Adrenal gland (tissue), 12 donors: Measurements from ENCODE around the gene SELENOT. TPM values are rescaled to one million over a fixed set of nuclear protein-coding genes. Genes with fewer than 3 reads are reported as not detected.

ENCODE experiments used
- DNase-seq, 7 donors: peaks; one replicate each; pipeline ENCODE4 v3.0.0-alpha.2; 2019 to 2020
- H3K27ac ChIP-seq, 5 donors: fragments of 200-600 bp; sonication (generic) in 4 of 5; 1 replicate in 3 of 5; 2 replicates in 2 of 5; pipeline versions ENCODE4 v1.5.1 to v1.8.0; 2016 to 2020; ENCODE audit warnings: mild to moderate bottlenecking in 1 of 5
- H3K27me3 ChIP-seq: fragments of 200-600 bp; 2 replicates; pipeline ENCODE4 v1.8.0; 2021
- H3K36me3 ChIP-seq, 2 donors: fragments of 200-600 bp; replicated peaks in 1 of 2; 1 replicate in 1 of 2; 2 replicates in 1 of 2; pipeline versions ENCODE4 v1.5.1 to v1.8.0; 2018 to 2022
- H3K4me1 ChIP-seq, 2 donors: fragments of 200-600 bp; replicated peaks in 1 of 2; 1 replicate in 1 of 2; 2 replicates in 1 of 2; pipeline versions ENCODE4 v1.5.1 to v1.8.0; 2018 to 2021
- H3K4me3 ChIP-seq, 4 donors: fragments of 200-600 bp; sonication (generic) in 3 of 4; one replicate each; pipeline ENCODE4 v1.5.1; 2016 to 2018
- H3K9me3 ChIP-seq, 3 donors: fragments of 200-600 bp; sonication (generic) in 1 of 3; replicated peaks in 1 of 3; 1 replicate in 2 of 3; 2 replicates in 1 of 3; pipeline versions ENCODE4 v1.5.1 to v1.8.0; 2016 to 2021
- POLR2A ChIP-seq, 2 donors: fragments of 450-650 bp; IDR thresholded peaks; one replicate each; pipeline ENCODE4 v1.6.1; 2017; ENCODE audit warnings: antibody characterized with exemption in 2 of 2, mild to moderate bottlenecking in 2 of 2, moderate library complexity in 1 of 2
- WGBS, 4 donors: extraction: QIAGEN DNeasy Blood & Tissue Kit in 2 of 4; methylation state at CpG; one replicate each; pipeline versions ENCODE4 v1.1.5 to v1.1.7; 2013 to 2017; 5-methylcytosine and 5-hydroxymethylcytosine counted together
- intact Hi-C, 2 donors: fragments of 100-400 bp; cut with DNase I; formaldehyde crosslinking; loops; one replicate each; pipeline versions ENCODE4 v1.14.1 to v1.15.0; 2022 to 2023
- polyA plus RNA-seq, 3 donors: library from polyadenylated mRNA; stranded (reverse); fragments of 200-250 nt in 2 of 3; fragments of 350-450 nt in 1 of 3; fragmentation: Illumina TruSeq in 1 of 3; extraction: RNeasy Lipid Tissue Mini Kit (QIAGEN cat#74804) in 1 of 3; gene quantifications; one replicate each; pipeline ENCODE4 v1.2.3, GENCODE V29; 2013 to 2014
- total RNA-seq, 9 donors: library from RNA; depleted of rRNA in 4 of 9; stranded (reverse); fragments of >200 nt in 4 of 9; fragments of 120-200 nt in 1 of 9; fragmentation: NEBNext Ultra II Directional in 1 of 9; extraction: Animal tissue kit (Norgen Biotek cat#: 25700) in 1 of 9; gene quantifications; one replicate each; pipeline versions ENCODE4 v1.1.0 to v1.2.4, GENCODE V29; 2013 to 2023
- TF ChIP-seq, protein P1 (sequence below), 6 experiments: fragments of 450-650 bp in 4 of 6; fragments of 200-600 bp in 2 of 6; sonication (generic) in 1 of 6; IDR thresholded peaks; 1 replicate in 5 of 6; 2 replicates in 1 of 6; pipeline versions ENCODE4 v1.5.1 to v1.8.0; 2016 to 2021; ENCODE audit warnings: antibody characterized with exemption in 6 of 6, mild to moderate bottlenecking in 2 of 6, moderate library complexity in 1 of 6
- donor health status: healthy with polysubstance abuse.
- donor health status: Bipolar disorder and iron deficiency.
- donor health status: DM: yes; HTN: yes; CAD: no.
- donor health status: DM: no; HTN: no; CAD: no.
- donor health status: DM: no; HTN: no; CAD: no.
- donor health status: DM: yes; HTN: yes; CAD: no.

SELENOT gene
- total and polyA plus RNA-seq, 12 donors: 19.4 to 323 (median 151) TPM

DNA sequence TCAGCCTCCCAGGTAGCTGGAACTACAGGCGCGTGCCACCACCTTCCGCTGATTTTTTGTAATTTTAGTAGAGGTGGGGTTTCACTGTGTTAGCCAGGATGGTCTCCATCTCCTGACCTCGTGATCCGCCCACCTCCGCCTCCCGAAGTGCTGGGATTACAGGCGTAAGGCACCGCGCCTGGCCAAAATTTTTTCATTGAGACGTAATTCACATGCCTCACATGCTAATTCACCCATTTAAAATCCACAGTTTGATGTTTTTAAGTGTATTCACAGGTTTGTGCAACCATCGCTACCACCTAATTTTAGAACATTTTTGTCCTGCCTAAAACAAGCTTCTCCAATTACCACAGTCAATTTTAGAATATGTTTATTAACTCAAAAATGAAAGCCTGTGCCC lies 37.1 kb downstream of the SELENOT start:
- Histone ChIP-seq H3K9me3 (no peaks in the 10 kb centered on the region), H3K27ac (no peak overlapping the region), H3K36me3 (no peaks in the 10 kb centered on the region), H3K4me1 (no peaks in the 10 kb centered on the region), H3K27me3 (no peaks in the 10 kb centered on the region), H3K4me3 (no peak overlapping the region)
- TF ChIP-seq, protein P1, sequence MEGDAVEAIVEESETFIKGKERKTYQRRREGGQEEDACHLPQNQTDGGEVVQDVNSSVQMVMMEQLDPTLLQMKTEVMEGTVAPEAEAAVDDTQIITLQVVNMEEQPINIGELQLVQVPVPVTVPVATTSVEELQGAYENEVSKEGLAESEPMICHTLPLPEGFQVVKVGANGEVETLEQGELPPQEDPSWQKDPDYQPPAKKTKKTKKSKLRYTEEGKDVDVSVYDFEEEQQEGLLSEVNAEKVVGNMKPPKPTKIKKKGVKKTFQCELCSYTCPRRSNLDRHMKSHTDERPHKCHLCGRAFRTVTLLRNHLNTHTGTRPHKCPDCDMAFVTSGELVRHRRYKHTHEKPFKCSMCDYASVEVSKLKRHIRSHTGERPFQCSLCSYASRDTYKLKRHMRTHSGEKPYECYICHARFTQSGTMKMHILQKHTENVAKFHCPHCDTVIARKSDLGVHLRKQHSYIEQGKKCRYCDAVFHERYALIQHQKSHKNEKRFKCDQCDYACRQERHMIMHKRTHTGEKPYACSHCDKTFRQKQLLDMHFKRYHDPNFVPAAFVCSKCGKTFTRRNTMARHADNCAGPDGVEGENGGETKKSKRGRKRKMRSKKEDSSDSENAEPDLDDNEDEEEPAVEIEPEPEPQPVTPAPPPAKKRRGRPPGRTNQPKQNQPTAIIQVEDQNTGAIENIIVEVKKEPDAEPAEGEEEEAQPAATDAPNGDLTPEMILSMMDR (IDR thresholded peaks at IDR 0.05): no peak
- TF ChIP-seq POLR2A (IDR thresholded peaks at IDR 0.05): no peak
- DNase-seq: no peak
- intact Hi-C loops: no loop called here
- 90 to 97% (median 96%) methylated on average over 12 of the region's 12 CpGs for WGBS, 4 donors

DNA sequence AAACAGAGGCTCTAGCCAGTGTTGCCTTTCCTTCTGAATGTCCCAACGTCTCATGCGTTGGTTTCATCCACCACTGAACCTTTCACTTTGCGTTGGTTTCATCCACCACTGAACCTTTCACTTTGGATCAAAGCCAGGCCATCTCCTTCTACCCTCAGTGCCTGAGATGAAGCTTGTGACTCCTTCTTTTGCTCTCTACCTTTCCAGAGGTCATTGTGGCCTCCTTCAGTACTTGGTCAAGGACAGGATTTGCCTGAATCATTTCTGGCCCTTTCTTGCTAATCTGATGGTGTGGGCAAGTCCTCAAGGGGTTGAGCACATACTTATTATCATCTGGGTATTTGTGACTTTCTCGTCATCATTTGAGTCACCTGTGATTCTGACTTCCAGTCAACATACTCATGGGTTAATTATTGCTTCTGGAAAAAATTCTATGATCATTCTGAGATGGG lies 50.0 kb downstream of the SELENOT start:
- Histone ChIP-seq H3K36me3 (no peaks in the 10 kb centered on the region), H3K4me3 (no peak overlapping the region), H3K27ac (no peak overlapping the region), H3K27me3 (no peaks in the 10 kb centered on the region), H3K4me1 (no peaks in the 10 kb centered on the region), H3K9me3 (no peaks in the 10 kb centered on the region)
- no peak for DNase-seq
- WGBS, 4 donors: 86 to 93% (median 89%) methylated on average over 4 of the region's 4 CpGs
- TF ChIP-seq POLR2A (IDR thresholded peaks at IDR 0.05): no peak
- TF ChIP-seq, protein P1 (IDR thresholded peaks at IDR 0.05): no peak
- intact Hi-C loops: no loop called here

DNA sequence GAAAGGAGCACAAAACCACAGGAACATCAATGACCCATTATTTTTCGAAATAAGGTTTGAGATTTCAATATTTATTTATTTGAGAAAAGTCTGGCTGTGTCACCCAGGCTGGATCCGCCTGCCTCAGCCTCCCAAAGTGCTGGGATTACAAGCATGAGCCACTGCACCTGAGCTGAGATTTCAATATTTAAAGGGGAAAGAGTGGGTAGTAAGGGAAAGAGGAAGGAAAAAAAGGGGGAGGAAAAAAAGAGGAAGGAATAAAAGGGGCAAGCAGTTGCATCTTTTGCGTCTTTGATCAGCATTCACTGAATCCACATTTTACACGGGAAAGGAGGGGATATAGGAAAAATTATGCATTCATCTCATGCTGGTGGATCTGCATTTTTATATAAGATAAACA lies 53.2 kb downstream of the SELENOT start:
- Histone ChIP-seq H3K27me3 (no peaks in the 10 kb centered on the region), H3K4me1 (no peaks in the 10 kb centered on the region), H3K27ac (no peak overlapping the region), H3K4me3 (no peak overlapping the region), H3K9me3 (no peaks in the 10 kb centered on the region), H3K36me3 (no peaks in the 10 kb centered on the region)
- intact Hi-C loops: no loop called here
- DNase-seq: no peak
- no peak for TF ChIP-seq POLR2A (IDR thresholded peaks at IDR 0.05)
- TF ChIP-seq, protein P1 (IDR thresholded peaks at IDR 0.05): no peak
- 69 to 73% (median 70%) methylated on average over 4 of the region's 4 CpGs for WGBS, 4 donors

DNA sequence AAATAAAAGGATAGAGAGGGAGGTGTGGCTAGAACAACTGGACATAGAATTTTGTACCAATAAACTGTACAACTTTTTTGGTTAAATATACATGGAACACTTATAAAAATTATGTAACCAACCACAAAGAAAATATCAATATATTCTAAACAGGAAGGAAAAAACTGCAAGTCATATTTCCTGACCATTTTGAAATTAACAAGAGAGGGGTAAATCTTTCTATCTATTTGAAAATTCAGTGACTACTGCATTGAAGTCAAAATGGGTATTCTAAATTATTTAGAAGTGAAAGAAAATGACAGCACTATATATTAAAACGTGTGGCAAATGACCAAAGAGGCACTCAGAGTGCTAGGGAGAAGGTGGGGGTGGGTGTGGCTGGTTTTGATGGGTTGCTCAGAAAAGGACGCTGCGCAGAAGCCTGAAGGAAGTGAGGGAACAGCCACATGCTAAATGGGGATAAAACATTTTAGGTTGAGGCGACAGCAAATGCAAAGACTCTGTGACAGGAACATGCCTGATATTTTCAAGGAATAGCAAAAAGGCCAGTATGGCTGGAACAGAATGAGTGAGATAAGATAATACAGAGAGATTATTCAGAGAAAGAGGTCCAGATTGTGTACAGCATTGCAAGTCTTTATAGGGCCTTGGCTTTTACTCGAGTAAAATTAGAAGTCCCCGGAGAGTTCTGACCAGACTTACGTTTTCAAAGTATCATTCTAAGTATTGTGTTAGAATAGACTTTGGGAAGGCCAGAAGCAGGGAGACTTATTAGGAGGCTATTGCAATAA lies 59.5 kb downstream of the SELENOT start:
- Histone ChIP-seq H3K36me3 (no peaks in the 10 kb centered on the region), H3K27me3 (no peaks in the 10 kb centered on the region), H3K4me3 (no peak overlapping the region), H3K9me3 (no peaks in the 10 kb centered on the region), H3K4me1 (no peaks in the 10 kb centered on the region), H3K27ac (no peak overlapping the region)
- intact Hi-C loops: no loop called here
- WGBS, 4 donors: 67 to 76% (median 74%) methylated on average over 7 of the region's 7 CpGs
- TF ChIP-seq POLR2A (IDR thresholded peaks at IDR 0.05): no peak
- TF ChIP-seq, protein P1 (IDR thresholded peaks at IDR 0.05): no peak
- no peak for DNase-seq
